Hematopoietic multipotent progenitor cell (in vitro differentiated cells): ENCODE measurements around the gene C2CD4B. TPM values are rescaled to one million over a fixed set of nuclear protein-coding genes. Genes with fewer than 3 reads are reported as not detected.

ENCODE experiments used
- DNase-seq, 3 donors: peaks; one replicate each; pipeline ENCODE4 v3.0.0-alpha.2; 2011 to 2015; ENCODE audit warnings: low read depth in 2 of 3, low spot score in 2 of 3
- total RNA-seq: library from RNA; depleted of rRNA; stranded (reverse); fragments of >200 nt; gene quantifications from one replicate; pipeline ENCODE4 v1.2.3, GENCODE V29; 2012

The C2CD4B gene
- total RNA-seq, result 5.4 TPM

DNA sequence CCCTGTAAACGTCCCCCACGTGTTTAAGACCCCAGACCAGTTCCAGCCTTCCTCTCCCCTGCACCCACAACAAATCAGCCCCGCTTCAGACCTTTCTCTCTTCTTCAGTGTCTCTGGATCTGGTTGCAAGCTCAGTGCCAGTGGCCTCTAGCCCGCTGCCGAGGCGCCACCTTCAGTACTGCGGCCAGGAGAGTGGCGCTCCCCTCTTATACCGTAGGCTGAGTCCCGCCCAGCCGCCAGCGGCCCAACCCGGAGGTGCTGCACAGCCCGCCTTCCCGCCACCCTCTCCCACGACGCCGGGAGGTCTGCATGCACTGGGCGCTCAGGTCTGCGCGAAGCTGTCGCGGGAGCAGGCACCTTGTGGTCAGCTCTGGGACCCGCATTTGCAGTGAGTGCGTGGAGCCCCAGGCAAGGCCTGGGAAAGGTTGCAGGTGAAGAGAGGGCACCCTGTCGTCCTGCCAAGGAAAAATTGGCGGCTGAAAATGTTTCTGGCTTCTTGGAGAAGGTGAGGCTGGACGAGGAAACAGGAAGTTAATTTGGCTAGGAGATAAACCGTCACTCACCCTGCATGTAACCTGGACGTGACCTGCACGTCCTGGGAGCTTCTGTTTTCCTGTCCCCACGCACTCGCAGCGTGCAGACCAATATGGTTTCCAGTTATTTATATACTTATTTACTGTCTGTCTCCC is at the start of gene C2CD4B:
TSS of gene C2CD4B (minus strand) at position 182 of the 689 bp plus-strand sequence. CDS start 301 bp downstream, outside the sequence.
- peak in 2 of 3 donors; percentile 21 to 41 for DNase-seq

- DNase-seq, result no peak
These were observed 47.7 kb upstream of the C2CD4B start for GRCh38 chr15:62212741-62213140.

GRCh38 chr15:62211348-62211747 is 46.3 kb upstream of the C2CD4B start:
- DNase-seq, result no peak

- DNase-seq, result no peak
These were observed 44.7 kb upstream of the C2CD4B start for GRCh38 chr15:62209821-62210220.

DNA sequence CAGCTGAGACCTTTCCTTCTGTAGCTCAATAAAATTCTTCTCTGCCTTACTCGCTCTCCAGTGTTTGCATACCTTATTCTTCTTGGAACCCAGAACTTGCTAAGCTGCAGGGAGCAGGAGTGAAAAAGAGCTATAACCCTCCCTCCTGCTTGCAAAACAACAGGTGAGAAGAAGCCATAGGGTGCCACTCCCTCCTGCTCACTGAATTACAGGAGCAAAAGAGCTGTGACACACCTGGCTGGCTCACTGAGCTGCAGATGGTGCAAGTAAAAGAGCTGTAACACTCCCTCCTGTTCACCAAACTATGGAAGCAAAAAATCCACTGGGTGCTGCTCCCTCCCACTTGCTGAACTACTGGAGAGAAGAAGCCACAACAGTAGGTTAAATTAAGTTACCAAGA is 44.2 kb upstream of the C2CD4B start:
- no peak for DNase-seq

DNA sequence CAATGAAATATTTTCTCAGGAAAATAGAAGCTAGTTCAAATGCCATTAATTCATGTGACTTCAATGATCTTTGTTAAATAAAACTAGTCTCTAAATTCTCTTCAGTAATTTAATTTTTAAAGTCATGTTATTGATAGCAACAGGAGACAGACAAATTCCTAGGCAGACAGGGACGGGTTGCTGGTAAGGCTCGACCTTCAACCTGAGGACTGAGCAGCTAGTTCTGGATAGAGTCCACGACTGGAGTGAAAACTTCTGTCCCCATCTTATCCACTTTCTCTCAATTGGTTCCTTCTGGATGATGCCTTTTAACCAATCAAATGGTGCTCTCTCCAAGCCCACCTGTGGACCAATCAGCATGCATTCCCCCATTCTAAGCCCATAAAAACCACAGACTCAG is 43.8 kb upstream of the C2CD4B start:
- DNase-seq, result no peak

GRCh38 chr15:62208367-62208766 is 43.3 kb upstream of the C2CD4B start:
- DNase-seq, result no peak

DNA sequence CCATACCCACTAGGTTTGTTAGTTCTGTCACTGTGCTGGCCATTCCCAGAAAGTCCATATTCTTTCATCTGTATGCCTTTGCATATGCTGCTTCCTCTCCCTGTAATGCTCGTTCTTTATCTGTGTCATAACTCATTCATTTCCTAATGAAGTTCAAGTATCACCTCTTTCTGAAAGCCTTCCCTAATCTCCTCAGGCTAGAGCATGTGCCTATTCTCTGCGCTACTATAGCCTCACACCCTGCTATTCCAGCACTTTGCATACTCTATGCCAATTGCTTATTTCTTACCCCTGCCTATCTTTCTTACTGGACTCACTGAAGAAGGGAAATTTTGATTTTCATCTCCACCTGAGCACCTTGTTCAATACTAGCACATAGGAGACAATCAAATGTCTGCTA is 25.6 kb upstream of the C2CD4B start:
- no peak for DNase-seq

- no peak for DNase-seq
These were observed 25.2 kb upstream of the C2CD4B start for GRCh38 chr15:62190274-62190673.

GRCh38 chr15:62188744-62189143 is 23.7 kb upstream of the C2CD4B start:
- no peak for DNase-seq

GRCh38 chr15:62187910-62188309 is 22.8 kb upstream of the C2CD4B start:
- no peak for DNase-seq

GRCh38 chr15:62187425-62187824 is 22.3 kb upstream of the C2CD4B start:
- no peak for DNase-seq

DNA sequence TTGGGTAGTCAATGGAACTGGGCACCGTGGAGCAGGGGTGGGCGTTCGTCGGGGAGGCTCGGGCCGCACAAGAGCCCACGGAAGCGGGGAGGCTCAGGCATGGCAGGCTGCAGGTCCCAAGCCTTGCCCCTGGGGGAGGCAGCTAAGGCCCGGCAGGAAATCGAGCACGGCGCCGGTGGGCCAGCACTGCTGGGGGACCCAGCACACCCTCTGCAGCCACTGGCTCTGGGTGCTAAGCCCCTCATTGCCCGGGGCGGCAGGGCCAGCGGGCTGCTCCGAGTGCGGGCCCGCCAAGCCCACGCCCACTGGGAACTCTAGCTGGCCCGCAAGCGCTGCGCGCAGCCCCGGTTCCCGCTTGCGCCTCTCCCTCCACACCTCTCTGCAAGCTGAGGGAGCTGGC is 21.5 kb upstream of the C2CD4B start:
- no peak for DNase-seq

DNA sequence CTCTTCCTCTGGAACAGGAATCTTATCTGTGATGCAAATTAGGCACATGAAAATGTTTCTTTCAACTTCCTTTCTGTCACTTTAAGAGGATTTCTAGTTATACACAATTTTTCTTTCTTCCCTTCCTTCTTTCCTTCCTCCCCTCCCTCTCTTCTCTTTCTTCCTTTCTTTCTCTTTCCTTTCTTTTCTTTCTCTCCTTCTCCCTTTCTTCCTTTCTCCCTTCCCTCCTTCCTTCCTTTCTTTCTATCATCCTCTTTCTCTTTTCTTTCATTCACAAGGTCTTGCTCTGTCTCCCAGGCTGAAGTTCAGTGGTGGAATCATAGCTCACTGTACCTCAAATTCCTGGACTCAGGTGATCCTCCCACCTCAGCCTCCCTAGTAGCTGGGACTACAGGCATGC is 18.0 kb upstream of the C2CD4B start:
- DNase-seq, result no peak

- no peak for DNase-seq
These were observed 8.1 kb upstream of the C2CD4B start for GRCh38 chr15:62173215-62173614.

GRCh38 chr15:62171882-62172281 is 6.8 kb upstream of the C2CD4B start:
- DNase-seq, result no peak

- DNase-seq, result peak in 1 of 3 donors; percentile 7
These were observed 799 bp upstream of the C2CD4B start for GRCh38 chr15:62165793-62166375.

GRCh38 chr15:62164396-62165103 is 535 bp downstream of the C2CD4B start:
- peak in 2 of 3 donors; percentile 5 to 17 for DNase-seq

DNA sequence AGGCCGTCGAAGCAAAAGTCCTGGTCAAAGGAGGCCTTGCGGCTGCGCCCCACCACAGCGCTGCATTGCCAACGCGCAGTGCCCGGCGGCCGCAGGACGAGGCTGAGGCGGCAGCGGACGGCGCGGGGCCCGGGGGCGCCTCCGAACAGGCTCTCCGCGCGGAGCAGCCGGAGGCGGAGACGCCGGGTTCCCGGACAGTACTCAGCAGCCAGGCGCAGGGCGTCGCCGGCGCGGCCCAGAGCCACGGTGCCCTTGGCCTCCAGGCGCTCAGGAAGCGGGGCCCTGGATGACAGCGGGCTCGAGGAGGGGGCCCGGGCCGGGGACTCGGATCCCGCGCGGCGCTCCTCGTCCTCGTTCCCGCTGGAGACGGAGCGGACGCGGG is 1.1 kb downstream of the C2CD4B start:
- peak in 1 of 3 donors; percentile 10 for DNase-seq

- no peak for DNase-seq
These were observed 1.6 kb downstream of the C2CD4B start for GRCh38 chr15:62163397-62164013.

- no peak for DNase-seq
These were observed 11.9 kb downstream of the C2CD4B start for GRCh38 chr15:62153228-62153627.

- no peak for DNase-seq
These were observed 14.6 kb downstream of the C2CD4B start for GRCh38 chr15:62150445-62150844.
